Measurements from ENCODE around the gene DGKA.
A peak's percentile ranks its signal among the peaks of the same experiment; 100 is the strongest.

The DGKA gene

GRCh38 chr12:55991110-55991509 is 60.1 kb downstream of the DGKA start:
- H3K27me3 ChIP-seq (ENCODE audit: low read depth, low read length): no peaks in the 10 kb centered on the region
- no peak for TF ChIP-seq CTCF (IDR thresholded peaks at IDR 0.05; ENCODE audit: low read depth, low read length)
- no peak for TF ChIP-seq EZH2phosphoT487 (IDR thresholded peaks at IDR 0.05; ENCODE audit: low read depth)
- H3K4me2 ChIP-seq (ENCODE audit: low read length): no peak overlapping the region
- no peak overlapping the region for H2AFZ ChIP-seq (ENCODE audit: low read depth, low read length)
- peaks cover 12% of the 10 kb centered on the region for H3K4me1 ChIP-seq (ENCODE audit: low read length)
- no peak overlapping the region for H3K4me3 ChIP-seq (ENCODE audit: low read length)
- no peaks in the 10 kb centered on the region for H3K79me2 ChIP-seq (ENCODE audit: low read length)
- no peaks in the 10 kb centered on the region for H3K9me3 ChIP-seq (ENCODE audit: insufficient read depth, low read length)
- H3K36me3 ChIP-seq (replicated peaks; ENCODE audit: low read depth, low read length): peaks cover 22% of the 10 kb centered on the region
- no peak overlapping the region for H3K9ac ChIP-seq (ENCODE audit: low read length)
- H3K27ac ChIP-seq (ENCODE audit: low read length): no peak overlapping the region
- H4K20me1 ChIP-seq (ENCODE audit: insufficient read depth, low read length): no peaks in the 10 kb centered on the region

- Histone ChIP-seq H3K4me1 (ENCODE audit: low read length) (no peaks in the 10 kb centered on the region), H3K4me3 (ENCODE audit: low read length) (no peak overlapping the region), H3K9ac (ENCODE audit: low read length) (no peak overlapping the region), H3K27me3 (ENCODE audit: low read depth, low read length) (no peaks in the 10 kb centered on the region), H4K20me1 (ENCODE audit: insufficient read depth, low read length) (no peaks in the 10 kb centered on the region), H3K4me2 (ENCODE audit: low read length) (no peak overlapping the region), H3K9me3 (ENCODE audit: insufficient read depth, low read length) (no peaks in the 10 kb centered on the region), H2AFZ (ENCODE audit: low read depth, low read length) (no peak overlapping the region), H3K79me2 (ENCODE audit: low read length) (no peaks in the 10 kb centered on the region), H3K36me3 (replicated peaks; ENCODE audit: low read depth, low read length) (peaks cover 27% of the 10 kb centered on the region), H3K27ac (ENCODE audit: low read length) (no peak overlapping the region)
- TF ChIP-seq CTCF (IDR thresholded peaks at IDR 0.05; ENCODE audit: low read depth, low read length): no peak
- TF ChIP-seq EZH2phosphoT487 (IDR thresholded peaks at IDR 0.05; ENCODE audit: low read depth): no peak
Observed at GRCh38 chr12:55993230-55993853, 62.4 kb downstream of the DGKA start.

- Histone ChIP-seq H3K27me3 (ENCODE audit: low read depth, low read length) (no peaks in the 10 kb centered on the region), H4K20me1 (ENCODE audit: insufficient read depth, low read length) (no peaks in the 10 kb centered on the region), H3K36me3 (replicated peaks; ENCODE audit: low read depth, low read length) (peaks cover 21% of the 10 kb centered on the region), H2AFZ (ENCODE audit: low read depth, low read length) (no peak overlapping the region), H3K9ac (ENCODE audit: low read length) (no peak overlapping the region), H3K4me1 (ENCODE audit: low read length) (no peaks in the 10 kb centered on the region), H3K4me2 (ENCODE audit: low read length) (no peak overlapping the region), H3K79me2 (ENCODE audit: low read length) (no peaks in the 10 kb centered on the region), H3K9me3 (ENCODE audit: insufficient read depth, low read length) (no peaks in the 10 kb centered on the region), H3K27ac (ENCODE audit: low read length) (no peak overlapping the region), H3K4me3 (ENCODE audit: low read length) (no peak overlapping the region)
- no peak for TF ChIP-seq CTCF (IDR thresholded peaks at IDR 0.05; ENCODE audit: low read depth, low read length)
- TF ChIP-seq EZH2phosphoT487 (IDR thresholded peaks at IDR 0.05; ENCODE audit: low read depth): no peak
Observed at GRCh38 chr12:55995366-55995765, 64.4 kb downstream of the DGKA start.

GRCh38 chr12:55996201-55996714 is 65.3 kb downstream of the DGKA start:
- no peak overlapping the region for H2AFZ ChIP-seq (ENCODE audit: low read depth, low read length)
- H3K4me3 ChIP-seq (ENCODE audit: low read length): peak overlapping the region; percentile 30; the same call in 1 of the 2 replicates
- no peak overlapping the region for H3K9ac ChIP-seq (ENCODE audit: low read length)
- H3K9me3 ChIP-seq (ENCODE audit: insufficient read depth, low read length): no peaks in the 10 kb centered on the region
- peaks cover 1% of the 10 kb centered on the region; the same call in 1 of the 2 replicates for H3K4me1 ChIP-seq (ENCODE audit: low read length)
- no peak overlapping the region for H3K27ac ChIP-seq (ENCODE audit: low read length)
- no peaks in the 10 kb centered on the region for H4K20me1 ChIP-seq (ENCODE audit: insufficient read depth, low read length)
- H3K4me2 ChIP-seq (ENCODE audit: low read length): no peak overlapping the region; the same call in 1 of the 2 replicates
- TF ChIP-seq CTCF (IDR thresholded peaks at IDR 0.05; ENCODE audit: low read depth, low read length): peak; percentile 94
- TF ChIP-seq EZH2phosphoT487 (IDR thresholded peaks at IDR 0.05; ENCODE audit: low read depth): no peak
- peaks cover 12% of the 10 kb centered on the region for H3K36me3 ChIP-seq (replicated peaks; ENCODE audit: low read depth, low read length)
- H3K27me3 ChIP-seq (ENCODE audit: low read depth, low read length): no peaks in the 10 kb centered on the region
- H3K79me2 ChIP-seq (ENCODE audit: low read length): no peaks in the 10 kb centered on the region

Measured in OCI-LY3 (cell line).